B cell (primary cell): ENCODE data around the gene PDE4DIP. TPM values are rescaled to one million over a fixed set of nuclear protein-coding genes. Genes with fewer than 3 reads are reported as not detected.
"Not testable (repeated sequence)": the region's sequence is repeated elsewhere in the genome, so short reads cannot be mapped to it uniquely, and the experiment has no call there.

Experiments
- ATAC-seq: fragments of 200-7000 bp; cut with Tn5 transposase; one replicate; pipeline ENCODE4 v1.10.0; 2021; ENCODE audit warnings: low read depth, mild to moderate bottlenecking, moderate number of reproducible peaks, moderate library complexity
- CTCF ChIA-PET: fragments of 350-600 bp; sonication (Branson Sonifier 250); formaldehyde crosslinking; loops from one replicate; lab custom pipeline; 2021; ENCODE audit warnings: antibody characterized with exemption, inconsistent platforms; lab: Charles Lee
- POLR2A ChIA-PET: fragments of 350-600 bp; sonication (Branson Sonifier 250); formaldehyde crosslinking; loops from one replicate; lab custom pipeline; 2021; ENCODE audit warnings: antibody characterized with exemption; lab: Charles Lee
- DNase-seq: peaks from one replicate; pipeline ENCODE4 v3.0.0; 2013
- H2AFZ ChIP-seq: 2 replicates; pipeline ENCODE4 v1.6.1; 2012; ENCODE audit warnings: mild to moderate bottlenecking, low read depth, low read length; ENCODE audit not compliant: insufficient read depth, poor library complexity, severe bottlenecking
- H3K27ac ChIP-seq, 2 donors: 1 replicate in 1 of 2; 2 replicates in 1 of 2; pipeline ENCODE4 v1.5.1; 2012 to 2013; ENCODE audit warnings: low read length in 2 of 2, mild to moderate bottlenecking in 2 of 2, moderate library complexity in 1 of 2
- H3K27me3 ChIP-seq, 4 experiments: fragments of 200-600 bp in 1 of 4; sonication (generic) in 1 of 4; replicated peaks in 1 of 4; 1 replicate in 2 of 4; 2 replicates in 2 of 4; pipeline versions ENCODE4 v1.6.1 to v1.7.0; 2013 to 2016; ENCODE audit warnings: low read length in 3 of 4, mild to moderate bottlenecking in 2 of 4, mixed read lengths in 1 of 4, moderate library complexity in 1 of 4; ENCODE audit not compliant: insufficient read depth in 4 of 4, control insufficient read depth in 3 of 4; ENCODE audit errors: control extremely low read depth in 1 of 4
- H3K36me3 ChIP-seq, 2 experiments: replicated peaks in 1 of 2; 1 replicate in 1 of 2; 2 replicates in 1 of 2; pipeline versions ENCODE4 v1.6.1 to v1.7.1; 2013; ENCODE audit warnings: low read length in 1 of 2; ENCODE audit not compliant: insufficient read depth in 2 of 2, control insufficient read depth in 1 of 2; ENCODE audit errors: control extremely low read depth in 1 of 2, extremely low read depth in 1 of 2
- H3K4me1 ChIP-seq, 2 donors: fragments of 200-600 bp in 1 of 2; sonication (generic) in 1 of 2; 1 replicate in 1 of 2; 2 replicates in 1 of 2; pipeline versions ENCODE4 v1.5.1 to v1.6.1; 2013 to 2017; ENCODE audit warnings: low read length in 2 of 2; ENCODE audit not compliant: control insufficient read depth in 2 of 2, insufficient read depth in 2 of 2
- H3K4me2 ChIP-seq: replicated peaks from 2 replicates; pipeline ENCODE3; 2012; ENCODE audit warnings: mild to moderate bottlenecking, low read depth, low read length; ENCODE audit not compliant: poor library complexity, severe bottlenecking
- H3K4me3 ChIP-seq, 5 experiments: fragments of 200-600 bp in 1 of 5; sonication (generic) in 1 of 5; 1 replicate in 3 of 5; 2 replicates in 2 of 5; pipeline versions ENCODE4 v1.5.1 to v1.7.0; 2011 to 2016; ENCODE audit warnings: low read length in 4 of 5, mild to moderate bottlenecking in 4 of 5, low read depth in 2 of 5, control low read depth in 1 of 5, moderate library complexity in 1 of 5; ENCODE audit not compliant: insufficient read depth in 1 of 5; ENCODE audit errors: control extremely low read depth in 1 of 5, extremely low read depth in 1 of 5
- H3K79me2 ChIP-seq: fragments of 200-600 bp; sonication (generic); one replicate; pipeline ENCODE4 v1.6.0; 2016; ENCODE audit warnings: low read length; ENCODE audit not compliant: control insufficient read depth, insufficient read depth
- H3K9ac ChIP-seq: fragments of 200-600 bp; sonication (generic); 2 replicates; pipeline ENCODE4 v1.6.1; 2017; ENCODE audit warnings: mild to moderate bottlenecking, low read length, moderate library complexity
- H3K9me3 ChIP-seq, 3 donors: one replicate each; pipeline versions ENCODE4 v1.6.1 to v1.7.1; 2013; ENCODE audit warnings: low read length in 2 of 3; ENCODE audit not compliant: control insufficient read depth in 2 of 3, insufficient read depth in 1 of 3; ENCODE audit errors: control extremely low read depth in 1 of 3
- H4K20me1 ChIP-seq: 2 replicates; pipeline ENCODE4 v1.6.0; 2012; ENCODE audit warnings: mild to moderate bottlenecking, low read length; ENCODE audit not compliant: insufficient read depth, control insufficient read depth, poor library complexity, severe bottlenecking
- H3K27ac Mint-ChIP-seq: one replicate; pipeline ENCODE4 v1.8.0; 2021; ENCODE audit warnings: mixed read lengths
- H3K27me3 Mint-ChIP-seq: one replicate; pipeline ENCODE4 v1.8.0; 2021; ENCODE audit warnings: mixed read lengths
- H3K4me1 Mint-ChIP-seq: one replicate; pipeline ENCODE4 v1.8.0; 2021; ENCODE audit warnings: mixed read lengths
- H3K4me3 Mint-ChIP-seq: one replicate; pipeline ENCODE4 v1.8.0; 2021; ENCODE audit warnings: mixed read lengths
- H3K9me3 Mint-ChIP-seq: one replicate; pipeline ENCODE4 v1.8.0; 2022; ENCODE audit warnings: mixed read lengths; ENCODE audit not compliant: insufficient read depth
- WGBS: methylation state at CpG from one replicate; pipeline ENCODE4 v1.1.5; 2013; ENCODE audit warnings: missing lambda C conversion rate; ENCODE audit not compliant: insufficient coverage; 5-methylcytosine and 5-hydroxymethylcytosine counted together
- intact Hi-C: fragments of 100-400 bp; cut with micrococcal nuclease; formaldehyde crosslinking; loops from one replicate; pipeline ENCODE4 v1.10.0; 2022
- polyA plus RNA-seq: library from polyadenylated mRNA; depleted of rRNA; stranded (reverse); fragments of >200 nt; gene quantifications from 2 replicates; pipeline ENCODE4 v1.2.3, GENCODE V29; 2012
- total RNA-seq, 2 donors: library from RNA; stranded (reverse); fragments of 120-200 nt in 1 of 2; gene quantifications; 1 replicate in 1 of 2; 2 replicates in 1 of 2; pipeline versions ENCODE4 v1.2.3 to v1.2.4, GENCODE V29; 2013 to 2022

PDE4DIP gene
- total and polyA plus RNA-seq, 2 donors (not counting 1 experiment from before 2014, with no cell fraction given) = 18.4 to 63.9 TPM

- H3K36me3 ChIP-seq, H3K9me3 ChIP-seq, H3K4me1 Mint-ChIP-seq, H3K9me3 Mint-ChIP-seq, H3K27ac Mint-ChIP-seq, H2AFZ ChIP-seq, H3K4me2 ChIP-seq, ATAC-seq, DNase-seq, H4K20me1 ChIP-seq, H3K9ac ChIP-seq, POLR2A ChIA-PET, H3K79me2 ChIP-seq, H3K4me3 Mint-ChIP-seq, H3K4me1 ChIP-seq, CTCF ChIA-PET, H3K27ac ChIP-seq, H3K4me3 ChIP-seq, H3K27me3 ChIP-seq, H3K27me3 Mint-ChIP-seq, intact Hi-C loops: not testable (repeated sequence)
- no CpG with 5 or more reads among the region's 5 CpGs for WGBS
These were observed 30.5 kb downstream of the PDE4DIP start for GRCh38 chr1:148874408-148875388.

DNA sequence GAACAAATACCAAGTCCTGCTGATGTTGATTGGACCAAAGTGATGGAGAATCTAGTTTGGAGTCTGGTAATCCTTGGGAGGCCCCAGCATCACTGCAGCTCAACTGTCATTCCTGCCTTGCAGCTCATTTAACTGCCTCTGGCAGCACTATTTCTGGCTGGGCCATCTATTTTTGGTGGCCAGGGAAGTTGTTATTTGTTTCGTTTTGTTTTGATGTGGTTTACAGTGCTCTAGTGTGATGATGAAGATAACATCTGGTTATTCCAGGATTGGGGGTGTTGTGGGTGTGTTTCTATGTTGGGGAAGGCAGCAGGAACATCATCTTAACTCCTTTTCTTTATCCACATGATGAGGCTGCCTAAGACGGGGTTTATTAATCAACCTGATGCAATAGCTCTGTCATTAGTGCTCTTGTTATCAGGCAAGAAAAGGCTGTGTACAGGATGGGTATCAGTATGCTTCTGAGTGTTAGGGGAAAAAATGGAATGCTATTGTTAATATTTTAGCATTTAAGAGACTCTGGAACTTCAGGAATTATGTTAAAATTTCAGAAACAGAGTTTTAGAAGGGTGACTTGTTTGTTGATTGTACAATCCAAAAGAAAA lies 35.7 kb downstream of the PDE4DIP start:
- ATAC-seq, POLR2A ChIA-PET: not testable (repeated sequence)

DNA sequence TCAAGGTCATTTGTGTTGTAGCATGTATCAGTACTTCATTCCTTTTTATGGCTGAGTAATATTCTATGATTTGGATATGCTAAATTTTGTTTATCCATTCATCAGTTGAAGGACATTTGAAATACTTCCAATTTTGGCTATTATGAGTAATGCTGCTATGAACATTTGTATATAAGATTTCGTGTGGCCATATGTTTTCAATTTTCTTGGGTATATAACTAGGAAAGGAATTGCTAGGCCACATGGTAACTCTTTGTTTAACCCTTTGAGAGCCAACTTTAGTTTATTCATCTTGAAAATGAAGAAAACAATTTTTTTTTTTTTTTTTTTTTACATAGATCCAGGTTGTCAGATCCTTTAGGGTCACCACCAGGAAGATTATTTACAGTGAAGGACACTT lies 37.0 kb downstream of the PDE4DIP start:
- not testable (repeated sequence) for H3K4me1 Mint-ChIP-seq, H3K27me3 Mint-ChIP-seq, H4K20me1 ChIP-seq

More for the DNA sequence above, 35.7 kb downstream of the PDE4DIP start:
- H3K27ac Mint-ChIP-seq, H2AFZ ChIP-seq, intact Hi-C loops, H3K4me2 ChIP-seq, H4K20me1 ChIP-seq, H3K36me3 ChIP-seq, H3K4me1 Mint-ChIP-seq, H3K9ac ChIP-seq, H3K9me3 ChIP-seq, H3K4me3 Mint-ChIP-seq, H3K27me3 ChIP-seq, CTCF ChIA-PET, H3K9me3 Mint-ChIP-seq, H3K27ac ChIP-seq, DNase-seq, H3K4me3 ChIP-seq, H3K79me2 ChIP-seq, H3K4me1 ChIP-seq, H3K27me3 Mint-ChIP-seq: not testable (repeated sequence)
- no CpG with 5 or more reads among the region's 2 CpGs for WGBS

DNA sequence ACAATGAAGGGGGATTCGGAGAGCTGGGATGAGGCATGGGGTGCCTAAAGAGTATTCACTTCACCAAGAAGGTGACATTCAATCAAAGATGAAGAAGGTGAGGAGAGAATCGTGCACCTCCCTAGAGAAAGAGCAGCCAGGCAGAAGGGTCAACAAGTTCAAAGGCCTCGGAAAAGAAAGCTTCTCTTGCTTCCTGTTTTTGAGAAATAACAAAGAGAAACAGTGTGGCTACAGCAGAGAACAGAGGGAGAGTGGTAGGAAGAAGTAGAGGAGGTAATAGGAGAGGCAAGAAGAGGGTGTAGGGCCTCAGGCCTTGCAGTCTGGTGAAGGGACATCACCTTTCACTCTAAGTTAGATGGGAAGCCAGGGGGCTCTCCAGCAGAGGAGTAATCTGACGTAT lies 41.0 kb downstream of the PDE4DIP start:
- H3K4me3 ChIP-seq, POLR2A ChIA-PET, H3K4me3 Mint-ChIP-seq, H2AFZ ChIP-seq, H3K27me3 ChIP-seq, intact Hi-C loops, H3K27ac Mint-ChIP-seq, H4K20me1 ChIP-seq, H3K4me1 Mint-ChIP-seq, H3K36me3 ChIP-seq, CTCF ChIA-PET, H3K27me3 Mint-ChIP-seq, H3K4me2 ChIP-seq, H3K9me3 ChIP-seq, DNase-seq, H3K9me3 Mint-ChIP-seq, H3K27ac ChIP-seq, H3K4me1 ChIP-seq, H3K9ac ChIP-seq, H3K79me2 ChIP-seq: not testable (repeated sequence)
- no CpG with 5 or more reads among the region's 4 CpGs for WGBS
- peak; percentile 72 for ATAC-seq

More for the DNA sequence above, 37.0 kb downstream of the PDE4DIP start:
- CTCF ChIA-PET, H3K27ac ChIP-seq, DNase-seq, H3K4me2 ChIP-seq, H3K9me3 ChIP-seq, H3K27me3 ChIP-seq, ATAC-seq, intact Hi-C loops, H3K4me1 ChIP-seq, H3K27ac Mint-ChIP-seq, H3K4me3 Mint-ChIP-seq, H3K79me2 ChIP-seq, H2AFZ ChIP-seq, H3K9me3 Mint-ChIP-seq, H3K36me3 ChIP-seq, H3K4me3 ChIP-seq, H3K9ac ChIP-seq, POLR2A ChIA-PET: not testable (repeated sequence)
- no CpG with 5 or more reads among the region's 1 CpG for WGBS
